ENCODE results near the gene CENPF.

GRCh38 chr1:214670098-214670497, 67.1 kb downstream of the CENPF start:
- TF ChIP-seq CTCF (IDR thresholded peaks at IDR 0.05), result no peak
- TF ChIP-seq EZH2 (IDR thresholded peaks at IDR 0.05), result no peak
